ENCODE measurements around the gene DGKH.

DNA sequence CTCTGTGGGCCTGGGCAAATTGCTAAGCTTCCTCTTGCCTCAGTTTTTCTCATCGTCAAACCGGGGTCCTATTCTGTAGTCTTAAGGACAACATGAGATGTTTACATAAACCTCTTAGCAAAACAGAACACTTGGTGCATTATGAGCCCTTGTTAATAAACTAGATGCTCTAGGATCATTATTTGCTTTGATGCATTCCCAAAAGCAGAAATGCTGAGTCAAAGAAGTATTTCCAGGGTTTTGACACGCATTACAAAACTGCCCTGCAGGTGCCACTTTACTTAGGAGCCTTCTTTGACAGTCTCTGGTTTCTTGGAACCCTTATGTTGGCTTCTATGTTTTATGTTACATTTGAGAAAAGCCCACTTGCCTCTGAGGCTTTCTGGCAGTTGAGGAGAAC lies 235.6 kb downstream of the DGKH start:
- TF ChIP-seq POLR2A (IDR thresholded peaks at IDR 0.05; ENCODE audit: low read depth, low read length) (no peak), POLR2AphosphoS5 (IDR thresholded peaks at IDR 0.05; ENCODE audit: low read depth, low read length) (no peak)
